ENCODE measurements around the gene FAM20C.

Gene FAM20C

GRCh38 chr7:193481-194251, 1.3 kb downstream of the FAM20C start:
- H3K4me3 ChIP-seq (replicated peaks; ENCODE audit: low read depth, low read length) = peak overlapping the region; percentile 79
- no peak for DNase-seq (ENCODE audit: extremely low read depth, low read depth)
- TF ChIP-seq CTCF (IDR thresholded peaks at IDR 0.05; ENCODE audit: low read depth, low read length, missing control alignments) = no peak

- DNase-seq (ENCODE audit: extremely low read depth, low read depth) = no peak
- H3K4me3 ChIP-seq (replicated peaks; ENCODE audit: low read depth, low read length) = peak overlapping the region; percentile 79
- TF ChIP-seq CTCF (IDR thresholded peaks at IDR 0.05; ENCODE audit: low read depth, low read length, missing control alignments) = no peak
Measured at GRCh38 chr7:194252-195009, 2.1 kb downstream of the FAM20C start.

GRCh38 chr7:195010-195829, 2.8 kb downstream of the FAM20C start:
- DNase-seq (ENCODE audit: extremely low read depth, low read depth) = no peak
- H3K4me3 ChIP-seq (replicated peaks; ENCODE audit: low read depth, low read length) = peak overlapping the region; percentile 79
- TF ChIP-seq CTCF (IDR thresholded peaks at IDR 0.05; ENCODE audit: low read depth, low read length, missing control alignments) = no peak

GRCh38 chr7:195830-196128, 3.4 kb downstream of the FAM20C start:
- no peak for TF ChIP-seq CTCF (IDR thresholded peaks at IDR 0.05; ENCODE audit: low read depth, low read length, missing control alignments)
- DNase-seq (ENCODE audit: extremely low read depth, low read depth) = no peak
- H3K4me3 ChIP-seq (replicated peaks; ENCODE audit: low read depth, low read length) = peak overlapping the region; percentile 79

GRCh38 chr7:196283-196682, 3.9 kb downstream of the FAM20C start:
- no peak for DNase-seq (ENCODE audit: extremely low read depth, low read depth)
- TF ChIP-seq CTCF (IDR thresholded peaks at IDR 0.05; ENCODE audit: low read depth, low read length, missing control alignments) = no peak
- H3K4me3 ChIP-seq (replicated peaks; ENCODE audit: low read depth, low read length) = peak overlapping the region; percentile 79

GRCh38 chr7:196778-197321, 4.5 kb downstream of the FAM20C start:
- DNase-seq (ENCODE audit: extremely low read depth, low read depth) = no peak
- no peak overlapping the region for H3K4me3 ChIP-seq (replicated peaks; ENCODE audit: low read depth, low read length)
- TF ChIP-seq CTCF (IDR thresholded peaks at IDR 0.05; ENCODE audit: low read depth, low read length, missing control alignments) = no peak

Data from HFF-Myc (cell line).